GM21576 (cell line): ENCODE results near the gene CAMSAP1.

Source experiments
- ATAC-seq: cut with Tn5 transposase; IDR thresholded peaks from one replicate; pipeline ENCODE4 v1.9.1; 2021; ENCODE audit warnings: mild to moderate bottlenecking, moderate library complexity; ENCODE audit not compliant: unreplicated experiment

CAMSAP1 gene

DNA sequence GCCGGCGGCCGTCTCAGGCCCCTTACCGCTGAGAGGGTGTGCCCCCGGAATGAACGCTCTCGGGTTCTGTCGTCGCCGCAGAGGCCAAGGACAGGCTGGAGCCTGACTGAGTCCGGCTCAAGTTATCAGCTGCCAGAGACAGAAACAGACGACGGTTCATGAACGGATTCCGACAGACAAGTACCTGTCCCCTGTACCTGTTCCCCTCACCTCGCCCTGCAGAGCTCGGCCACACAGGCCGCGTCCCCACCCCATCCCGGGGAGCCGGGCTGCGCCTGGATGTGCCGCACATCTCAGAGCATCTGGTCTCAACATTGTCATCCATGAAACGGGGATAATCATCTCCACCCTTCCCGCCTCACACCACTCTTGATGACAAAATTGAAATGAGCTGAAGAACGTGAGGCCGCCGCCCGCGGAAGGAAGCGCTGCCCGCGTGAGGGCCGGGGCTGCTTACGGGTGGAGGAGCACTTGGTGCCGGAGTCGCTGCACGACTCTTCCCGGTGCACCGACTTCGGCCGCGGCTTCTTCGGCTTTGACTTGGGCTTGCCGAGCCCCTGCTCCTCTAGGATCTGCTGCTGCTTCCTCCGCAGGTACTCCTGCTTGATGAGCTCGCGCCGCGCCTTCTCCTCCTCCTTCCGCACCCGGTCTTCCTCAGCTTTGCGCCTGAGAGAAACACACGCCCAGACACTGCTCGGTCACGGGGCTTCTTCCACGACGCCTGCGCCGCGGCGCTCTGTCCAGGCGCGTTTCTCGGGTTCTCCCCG lies 89.2 kb downstream of the CAMSAP1 start:
- ATAC-seq = no peak

- ATAC-seq = no peak
These were observed 90.7 kb downstream of the CAMSAP1 start for GRCh38 chr9:135816651-135816970.

- ATAC-seq = no peak
These were observed 91.3 kb downstream of the CAMSAP1 start for GRCh38 chr9:135815830-135816650.

GRCh38 chr9:135815413-135815812 lies 91.9 kb downstream of the CAMSAP1 start:
- no peak for ATAC-seq

DNA sequence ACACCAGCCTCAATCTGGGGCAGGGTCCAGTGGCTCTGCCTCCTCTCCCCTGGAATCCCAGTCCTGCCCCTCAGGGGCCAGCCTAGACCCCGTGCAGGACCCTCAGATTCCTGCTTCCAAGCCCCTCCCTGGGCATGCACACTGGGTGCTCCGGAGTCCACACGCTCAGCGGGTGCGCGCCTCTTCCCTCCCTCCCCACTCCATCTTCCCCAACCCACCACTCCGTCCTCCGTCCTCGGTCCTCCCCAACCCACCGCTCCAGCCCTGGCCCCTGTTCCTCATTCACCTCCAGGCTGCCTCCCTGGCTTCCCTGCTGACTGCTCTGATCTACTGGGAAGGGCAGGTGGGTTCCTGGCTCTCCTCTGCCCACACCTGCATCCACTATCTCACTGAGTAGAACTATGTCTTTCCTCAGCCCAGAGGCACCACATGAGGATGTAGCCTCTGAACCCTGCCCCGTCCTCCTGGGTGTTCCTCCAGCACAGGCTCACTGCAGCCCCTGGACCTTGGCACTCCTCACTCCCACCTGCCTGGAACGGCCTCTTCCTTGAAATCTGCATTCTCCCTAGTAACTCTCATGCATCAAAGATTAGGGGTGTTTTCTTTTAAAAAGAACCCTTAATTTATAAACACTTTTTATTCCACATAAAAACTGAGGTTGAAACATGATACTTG lies 92.8 kb downstream of the CAMSAP1 start:
- no peak for ATAC-seq

DNA sequence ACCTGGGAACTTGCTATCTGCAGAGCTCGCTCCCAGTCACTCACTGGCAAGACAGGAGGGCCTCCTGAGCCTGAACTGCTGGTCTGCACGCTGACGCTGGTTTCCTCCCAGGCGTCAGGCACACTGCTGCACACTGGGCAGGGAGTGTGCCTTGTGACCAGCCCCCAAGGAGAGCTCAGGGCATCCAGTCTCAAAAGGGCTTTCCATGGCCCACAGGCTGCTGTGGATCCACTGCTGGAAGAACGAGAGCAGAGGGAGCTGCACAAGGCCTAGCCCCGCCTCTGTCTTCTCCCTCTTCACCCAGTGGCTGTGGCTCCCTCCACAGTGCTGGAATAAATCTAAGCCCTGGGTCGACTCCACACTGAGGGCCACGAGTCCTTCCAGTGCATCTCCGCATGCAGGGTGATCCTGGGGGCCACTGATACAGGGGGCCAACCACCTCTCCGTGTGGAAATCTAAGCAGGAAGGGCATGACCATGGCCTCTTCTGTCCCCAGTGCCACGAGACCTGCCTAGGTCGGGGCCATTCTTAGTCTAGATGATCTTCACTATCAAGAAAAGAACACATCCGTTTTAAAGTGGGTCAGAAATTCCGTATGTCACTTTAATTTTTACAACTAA lies 93.6 kb downstream of the CAMSAP1 start:
- no peak for ATAC-seq

DNA sequence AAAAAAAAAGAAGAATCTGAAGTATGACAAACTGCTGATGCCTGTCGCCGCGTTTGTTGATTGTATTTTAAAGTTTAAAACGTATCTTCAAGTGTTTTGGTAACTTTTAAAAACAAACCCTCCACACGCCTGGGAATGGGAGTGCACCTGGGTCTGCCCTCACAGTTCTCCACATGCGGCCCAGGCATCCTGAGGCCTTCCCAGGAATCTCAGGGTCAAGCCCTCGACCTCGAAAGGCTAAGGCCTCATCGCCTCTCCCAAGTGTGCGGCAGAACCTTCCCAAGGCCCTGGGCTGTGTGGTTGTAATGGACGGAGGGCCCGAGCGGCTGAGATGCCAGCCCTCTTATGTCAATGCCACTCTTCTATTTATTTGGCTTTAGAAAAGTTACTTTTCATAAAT lies 94.4 kb downstream of the CAMSAP1 start:
- ATAC-seq = no peak

GRCh38 chr9:135811801-135812200 lies 95.5 kb downstream of the CAMSAP1 start:
- ATAC-seq = no peak

GRCh38 chr9:135810806-135811575 lies 96.4 kb downstream of the CAMSAP1 start:
- ATAC-seq = no peak

- ATAC-seq = no peak
These were observed 98.2 kb downstream of the CAMSAP1 start for GRCh38 chr9:135809166-135809565.

GRCh38 chr9:135805422-135806022 lies 101.8 kb downstream of the CAMSAP1 start:
- no peak for ATAC-seq

DNA sequence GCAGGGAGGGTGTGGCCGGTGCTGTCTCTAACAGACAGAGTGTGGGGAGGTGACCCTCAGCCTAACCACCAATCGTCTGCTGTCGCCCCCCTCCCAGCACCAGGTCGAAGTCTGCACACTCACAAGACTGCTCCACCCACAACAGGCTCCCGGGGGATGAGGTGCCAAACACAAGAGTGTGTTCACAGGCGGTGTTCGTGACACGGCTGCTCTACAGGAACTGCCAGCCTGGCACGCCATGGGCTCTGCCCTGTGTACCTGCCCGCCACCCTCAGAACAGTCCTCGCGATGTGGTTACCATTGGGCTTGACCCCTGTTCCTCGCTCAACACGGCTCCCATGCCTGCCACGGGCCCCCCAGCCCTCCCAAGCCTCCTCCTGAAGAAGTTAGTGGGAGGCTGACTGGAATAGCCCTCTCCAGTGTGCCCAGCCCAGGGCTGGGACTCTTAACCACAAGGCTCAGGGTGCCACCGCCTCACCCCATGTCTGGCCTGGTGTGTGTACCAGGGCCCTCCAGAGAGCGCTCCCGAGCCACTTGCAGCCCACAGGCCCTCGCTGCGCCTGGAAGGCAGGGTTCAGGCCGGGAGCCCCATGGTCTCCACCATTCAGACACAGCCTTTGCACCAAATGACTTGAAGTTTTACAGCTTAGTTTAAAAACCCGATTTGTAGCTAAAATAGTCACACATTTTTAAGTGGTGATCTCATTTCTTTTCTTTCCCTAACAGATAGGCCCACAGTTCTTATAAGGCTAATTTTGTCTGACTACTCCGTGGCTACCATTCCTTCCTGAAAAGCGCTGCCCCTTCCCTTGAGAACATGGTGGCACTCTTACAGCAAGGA lies 102.5 kb downstream of the CAMSAP1 start:
- no peak for ATAC-seq

GRCh38 chr9:135803441-135803840 lies 103.9 kb downstream of the CAMSAP1 start:
- ATAC-seq = no peak

DNA sequence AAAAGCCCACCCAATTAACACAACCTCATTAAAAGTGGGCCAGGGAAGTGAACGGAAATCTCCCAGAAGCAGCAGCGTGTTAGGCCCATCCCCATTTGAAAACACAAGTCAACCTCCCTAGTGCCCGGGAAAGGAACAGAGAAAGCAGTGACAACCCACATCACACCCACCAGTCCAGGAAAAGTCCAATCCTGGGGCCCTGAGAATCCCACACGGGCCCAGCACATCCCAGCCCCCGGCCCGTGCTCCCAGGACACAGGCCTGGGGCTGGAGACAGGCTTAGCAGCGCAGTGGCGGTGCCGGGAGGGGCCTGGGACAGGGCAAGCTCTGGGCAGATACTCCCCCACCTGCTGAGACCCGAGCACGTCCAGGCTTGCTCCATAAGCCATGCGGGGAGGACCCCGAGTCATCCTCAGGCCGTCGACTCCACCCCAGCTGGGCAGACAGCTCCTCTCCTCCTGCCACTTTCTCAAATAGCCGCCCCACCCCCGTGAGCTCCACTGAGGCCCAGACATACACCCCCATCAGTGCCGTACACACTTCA lies 104.4 kb downstream of the CAMSAP1 start:
- ATAC-seq = no peak

GRCh38 chr9:135801070-135801469 lies 106.3 kb downstream of the CAMSAP1 start:
- ATAC-seq = no peak

DNA sequence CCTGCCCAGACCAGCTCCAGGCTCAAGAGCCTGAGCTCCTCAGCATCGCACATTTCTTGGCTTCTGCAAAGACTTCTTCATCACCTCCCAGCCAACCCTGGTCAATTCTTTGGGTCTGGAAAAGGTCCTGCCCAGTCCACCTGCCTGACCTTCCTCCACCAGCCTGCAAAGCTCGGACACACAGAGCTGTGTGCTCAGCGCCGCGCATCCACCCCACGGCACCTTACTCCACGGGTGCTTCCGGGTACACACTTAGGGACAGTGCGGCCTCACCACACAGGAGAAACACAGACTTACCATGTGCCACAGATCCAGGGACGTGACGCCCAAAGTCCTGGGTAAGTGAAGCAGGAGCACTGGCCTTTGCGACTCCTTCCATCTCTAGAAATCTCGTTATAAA lies 108.1 kb downstream of the CAMSAP1 start:
- ATAC-seq = no peak

DNA sequence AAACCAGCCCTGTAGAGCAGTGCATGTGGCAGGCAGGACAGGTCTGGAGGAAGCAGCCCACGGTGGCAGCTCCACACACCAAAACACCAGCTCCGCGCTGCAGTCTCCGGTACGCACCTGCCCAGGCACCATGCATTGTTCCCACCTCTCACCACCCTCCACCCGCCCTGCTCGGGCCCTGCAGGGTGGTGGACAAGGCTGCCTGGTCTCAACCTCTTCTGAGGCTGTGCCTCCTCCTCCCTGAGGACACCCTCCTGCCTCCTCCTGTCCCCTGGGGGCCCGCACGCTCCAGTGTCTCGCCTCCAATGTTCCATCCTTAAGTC lies 109.1 kb downstream of the CAMSAP1 start:
- ATAC-seq = no peak

GRCh38 chr9:135797507-135798262 lies 109.7 kb downstream of the CAMSAP1 start:
- no peak for ATAC-seq
